A673 (cell line): ENCODE measurements around the gene CCDC85B.

Experiments used
- CTCF ChIP-seq: fragments of 300-800, 200-600 bp; sonication (generic); conservative IDR thresholded peaks from 2 replicates; pipeline ENCODE4 v1.5.1; 2017; ENCODE audit warnings: low read depth, mild to moderate bottlenecking, antibody characterized with exemption, low read length, moderate library complexity, mixed read lengths
- EZH2 ChIP-seq: fragments of 200-600 bp; sonication (generic); IDR thresholded peaks from 2 replicates; pipeline ENCODE4 v1.6.1; 2017; ENCODE audit warnings: borderline replicate concordance, low read depth, mild to moderate bottlenecking, mixed read lengths, antibody characterized with exemption, low read length; ENCODE audit not compliant: poor library complexity, severe bottlenecking

- TF ChIP-seq EZH2: no peak
- TF ChIP-seq CTCF: no peak
These were observed 38.5 kb upstream of the CCDC85B start for GRCh38 chr11:65851811-65852507.
